ENCODE measurements around the gene NPC2.
A peak's percentile ranks its signal among the peaks of the same experiment; 100 is the strongest.

NPC2 gene

GRCh38 chr14:74518221-74518620 lies 25.1 kb upstream of the NPC2 start:
- no peak for DNase-seq

- no peak for DNase-seq
Observed at GRCh38 chr14:74517731-74518130, 24.6 kb upstream of the NPC2 start.

GRCh38 chr14:74516451-74517160 lies 23.5 kb upstream of the NPC2 start:
- no peak for DNase-seq

GRCh38 chr14:74515891-74516412 lies 22.8 kb upstream of the NPC2 start:
- DNase-seq: no peak

- no peak for DNase-seq
Observed at GRCh38 chr14:74514471-74514941, 21.4 kb upstream of the NPC2 start.

GRCh38 chr14:74511966-74512830 lies 19.1 kb upstream of the NPC2 start:
- DNase-seq: no peak

- DNase-seq: no peak
Observed at GRCh38 chr14:74510959-74511409, 17.9 kb upstream of the NPC2 start.

- DNase-seq: no peak
Observed at GRCh38 chr14:74510223-74510931, 17.3 kb upstream of the NPC2 start.

GRCh38 chr14:74509587-74510222 lies 16.6 kb upstream of the NPC2 start:
- no peak for DNase-seq

GRCh38 chr14:74508844-74509428 lies 15.8 kb upstream of the NPC2 start:
- DNase-seq: no peak

GRCh38 chr14:74508292-74508731 lies 15.2 kb upstream of the NPC2 start:
- peak; percentile 60 for DNase-seq

- no peak for DNase-seq
Observed at GRCh38 chr14:74507840-74508239, 14.7 kb upstream of the NPC2 start.

GRCh38 chr14:74507085-74507484 lies 14.0 kb upstream of the NPC2 start:
- no peak for DNase-seq

- no peak for DNase-seq
Observed at GRCh38 chr14:74506411-74506851, 13.3 kb upstream of the NPC2 start.

GRCh38 chr14:74505831-74506230 lies 12.7 kb upstream of the NPC2 start:
- DNase-seq: no peak

GRCh38 chr14:74504874-74505720 lies 12.0 kb upstream of the NPC2 start:
- no peak for DNase-seq

- DNase-seq: no peak
Observed at GRCh38 chr14:74504412-74504811, 11.3 kb upstream of the NPC2 start.

- no peak for DNase-seq
Observed at GRCh38 chr14:74503938-74504335, 10.8 kb upstream of the NPC2 start.

- no peak for DNase-seq
Observed at GRCh38 chr14:74503291-74503937, 10.3 kb upstream of the NPC2 start.

- DNase-seq: no peak
Observed at GRCh38 chr14:74502236-74503019, 9.3 kb upstream of the NPC2 start.
